ENCODE measurements around the gene HDAC7. TPM values are rescaled to one million over a fixed set of nuclear protein-coding genes. Genes with fewer than 3 reads are reported as not detected.
A peak's percentile ranks its signal among the peaks of the same experiment; 100 is the strongest.

The HDAC7 gene
- total RNA-seq, 1 donor from 2014 or later: 120 TPM

DNA sequence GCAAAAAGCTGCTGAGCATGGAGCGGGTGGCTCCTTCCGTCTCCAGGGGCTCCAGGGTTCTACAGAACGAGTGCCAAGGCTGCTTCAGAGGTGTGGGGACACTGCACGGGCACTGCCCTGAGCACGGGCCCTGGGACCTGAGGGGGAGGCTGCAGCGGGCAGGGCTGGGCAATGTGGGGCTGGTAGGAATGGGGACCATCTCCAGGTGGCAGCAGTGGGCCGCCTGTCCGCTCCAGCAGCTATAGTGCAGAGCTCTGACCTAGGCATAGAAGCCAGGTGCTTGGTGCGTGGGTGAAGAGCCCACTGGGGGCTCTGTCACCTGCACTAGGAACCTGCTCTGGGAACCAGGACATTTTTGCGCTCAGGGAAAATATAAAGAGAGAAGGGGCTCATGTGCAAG, 22.3 kb downstream of the HDAC7 start:
- Mint-ChIP-seq H3K27ac (ENCODE audit: unreplicated experiment) (no peak overlapping the region), H3K4me1 (ENCODE audit: unreplicated experiment) (peaks cover 28% of the 10 kb centered on the region), H3K36me3 (ENCODE audit: unreplicated experiment) (peaks cover 17% of the 10 kb centered on the region), H3K4me3 (ENCODE audit: unreplicated experiment) (no peak overlapping the region), H3K27me3 (ENCODE audit: unreplicated experiment) (no peaks in the 10 kb centered on the region), H3K9me3 (ENCODE audit: unreplicated experiment) (no peaks in the 10 kb centered on the region)
- no peak for DNase-seq (ENCODE audit: extremely low spot score, unreplicated experiment)
- TF ChIP-seq, protein P1, sequence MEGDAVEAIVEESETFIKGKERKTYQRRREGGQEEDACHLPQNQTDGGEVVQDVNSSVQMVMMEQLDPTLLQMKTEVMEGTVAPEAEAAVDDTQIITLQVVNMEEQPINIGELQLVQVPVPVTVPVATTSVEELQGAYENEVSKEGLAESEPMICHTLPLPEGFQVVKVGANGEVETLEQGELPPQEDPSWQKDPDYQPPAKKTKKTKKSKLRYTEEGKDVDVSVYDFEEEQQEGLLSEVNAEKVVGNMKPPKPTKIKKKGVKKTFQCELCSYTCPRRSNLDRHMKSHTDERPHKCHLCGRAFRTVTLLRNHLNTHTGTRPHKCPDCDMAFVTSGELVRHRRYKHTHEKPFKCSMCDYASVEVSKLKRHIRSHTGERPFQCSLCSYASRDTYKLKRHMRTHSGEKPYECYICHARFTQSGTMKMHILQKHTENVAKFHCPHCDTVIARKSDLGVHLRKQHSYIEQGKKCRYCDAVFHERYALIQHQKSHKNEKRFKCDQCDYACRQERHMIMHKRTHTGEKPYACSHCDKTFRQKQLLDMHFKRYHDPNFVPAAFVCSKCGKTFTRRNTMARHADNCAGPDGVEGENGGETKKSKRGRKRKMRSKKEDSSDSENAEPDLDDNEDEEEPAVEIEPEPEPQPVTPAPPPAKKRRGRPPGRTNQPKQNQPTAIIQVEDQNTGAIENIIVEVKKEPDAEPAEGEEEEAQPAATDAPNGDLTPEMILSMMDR (IDR thresholded peaks at IDR 0.05): peak; percentile 42

DNA sequence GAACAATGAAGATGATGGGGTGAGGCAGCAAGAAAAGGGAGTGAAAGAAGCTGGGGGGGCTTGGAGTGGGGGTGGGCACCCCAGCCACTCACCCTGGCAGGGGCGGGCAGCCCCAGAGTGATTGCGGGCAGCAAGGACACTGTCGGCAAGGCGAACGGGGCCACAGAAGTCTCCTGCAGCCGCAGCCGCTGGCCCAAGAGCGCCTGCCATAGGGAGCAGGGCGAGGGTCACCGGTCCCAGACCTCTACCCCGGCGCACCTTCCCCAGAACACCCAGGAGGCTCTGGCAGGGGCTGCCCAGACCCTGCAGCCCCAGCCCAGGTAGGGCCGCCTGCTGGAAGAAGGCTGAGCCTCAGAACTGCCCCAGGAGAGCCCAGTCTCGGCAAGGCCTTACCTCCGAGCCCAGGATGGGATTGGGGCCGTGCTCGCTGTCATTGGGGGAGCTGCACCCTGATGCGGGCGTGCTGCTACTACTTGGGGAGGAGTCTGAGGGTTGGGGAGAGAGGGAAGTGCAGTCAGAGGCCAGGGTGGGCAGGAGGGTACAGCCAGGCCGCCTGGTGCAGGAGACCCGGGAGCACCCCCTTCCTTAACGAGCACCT, 23.8 kb downstream of the HDAC7 start:
- Mint-ChIP-seq H3K4me3 (ENCODE audit: unreplicated experiment) (no peak overlapping the region), H3K27me3 (ENCODE audit: unreplicated experiment) (no peaks in the 10 kb centered on the region), H3K27ac (ENCODE audit: unreplicated experiment) (no peak overlapping the region), H3K36me3 (ENCODE audit: unreplicated experiment) (peaks cover 26% of the 10 kb centered on the region), H3K9me3 (ENCODE audit: unreplicated experiment) (no peaks in the 10 kb centered on the region), H3K4me1 (ENCODE audit: unreplicated experiment) (peaks cover 15% of the 10 kb centered on the region)
- no peak for DNase-seq (ENCODE audit: extremely low spot score, unreplicated experiment)
- TF ChIP-seq, protein P1 (IDR thresholded peaks at IDR 0.05): no peak

DNA sequence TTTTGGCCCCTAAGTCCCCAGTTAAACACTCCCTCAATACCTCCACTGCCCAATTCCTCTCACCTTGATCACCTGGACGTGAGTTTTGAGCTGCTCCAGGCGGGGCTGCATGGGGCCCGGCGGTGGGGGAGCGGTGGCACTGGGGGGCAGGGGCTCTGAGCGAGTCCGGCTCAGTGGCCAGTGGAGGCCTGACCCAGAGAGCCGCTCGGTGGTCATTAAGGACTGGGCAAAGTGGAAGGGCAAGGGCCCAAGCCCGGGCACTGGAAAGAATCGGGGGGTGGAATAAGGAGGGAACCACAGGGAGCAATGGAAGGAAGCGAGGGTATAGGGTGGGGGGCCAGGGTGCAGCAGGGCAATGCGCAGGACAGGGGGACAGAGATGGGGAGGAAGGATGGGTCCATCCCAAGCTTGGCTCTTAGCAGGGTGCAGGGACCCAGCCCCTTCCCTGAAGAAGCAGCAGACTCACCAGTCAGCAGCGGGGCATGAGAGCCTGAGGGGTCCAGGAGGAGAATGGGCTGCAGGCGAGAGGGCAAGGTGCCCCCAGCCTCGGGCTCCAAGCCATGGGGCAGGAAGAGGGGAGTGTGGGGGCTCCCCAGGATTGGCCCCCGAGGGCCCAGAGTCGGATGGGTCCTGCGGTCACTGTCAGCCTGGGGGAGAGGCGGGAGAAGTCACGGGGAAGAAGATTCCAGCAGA, 24.4 kb downstream of the HDAC7 start:
- Mint-ChIP-seq H3K9me3 (ENCODE audit: unreplicated experiment) (no peaks in the 10 kb centered on the region), H3K27ac (ENCODE audit: unreplicated experiment) (no peak overlapping the region), H3K36me3 (ENCODE audit: unreplicated experiment) (peaks cover 31% of the 10 kb centered on the region), H3K4me3 (ENCODE audit: unreplicated experiment) (no peak overlapping the region), H3K4me1 (ENCODE audit: unreplicated experiment) (peaks cover 9% of the 10 kb centered on the region), H3K27me3 (ENCODE audit: unreplicated experiment) (no peaks in the 10 kb centered on the region)
- TF ChIP-seq, protein P1 (IDR thresholded peaks at IDR 0.05): no peak
- DNase-seq (ENCODE audit: extremely low spot score, unreplicated experiment): no peak

DNA sequence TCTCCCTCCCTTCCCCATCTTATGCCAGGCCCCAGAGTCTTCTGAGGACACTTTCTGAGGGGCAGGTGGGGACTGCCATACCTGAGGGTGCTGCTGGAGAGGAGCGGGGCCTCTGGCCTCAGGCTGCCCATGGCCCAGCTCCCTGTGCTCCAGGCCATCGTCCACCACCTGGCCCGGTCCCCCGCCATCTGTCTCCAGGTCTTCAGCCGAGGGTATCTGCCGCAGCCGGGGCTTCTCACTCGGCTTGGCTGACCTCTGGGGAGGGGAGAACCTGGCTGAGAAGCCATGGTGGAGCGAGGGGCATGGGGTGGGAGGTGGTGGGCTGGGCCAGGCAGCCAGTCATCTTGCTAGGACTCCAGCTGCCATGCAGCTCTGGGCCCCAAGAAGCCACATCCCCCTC, 25.0 kb downstream of the HDAC7 start:
- TF ChIP-seq, protein P1 (IDR thresholded peaks at IDR 0.05): no peak
- H3K36me3 Mint-ChIP-seq (ENCODE audit: unreplicated experiment): peaks cover 32% of the 10 kb centered on the region
- H3K27me3 Mint-ChIP-seq (ENCODE audit: unreplicated experiment): no peaks in the 10 kb centered on the region
- H3K4me1 Mint-ChIP-seq (ENCODE audit: unreplicated experiment): peaks cover 3% of the 10 kb centered on the region
- H3K27ac Mint-ChIP-seq (ENCODE audit: unreplicated experiment): no peak overlapping the region
- H3K9me3 Mint-ChIP-seq (ENCODE audit: unreplicated experiment): no peaks in the 10 kb centered on the region
- DNase-seq (ENCODE audit: extremely low spot score, unreplicated experiment): no peak
- H3K4me3 Mint-ChIP-seq (ENCODE audit: unreplicated experiment): no peak overlapping the region

DNA sequence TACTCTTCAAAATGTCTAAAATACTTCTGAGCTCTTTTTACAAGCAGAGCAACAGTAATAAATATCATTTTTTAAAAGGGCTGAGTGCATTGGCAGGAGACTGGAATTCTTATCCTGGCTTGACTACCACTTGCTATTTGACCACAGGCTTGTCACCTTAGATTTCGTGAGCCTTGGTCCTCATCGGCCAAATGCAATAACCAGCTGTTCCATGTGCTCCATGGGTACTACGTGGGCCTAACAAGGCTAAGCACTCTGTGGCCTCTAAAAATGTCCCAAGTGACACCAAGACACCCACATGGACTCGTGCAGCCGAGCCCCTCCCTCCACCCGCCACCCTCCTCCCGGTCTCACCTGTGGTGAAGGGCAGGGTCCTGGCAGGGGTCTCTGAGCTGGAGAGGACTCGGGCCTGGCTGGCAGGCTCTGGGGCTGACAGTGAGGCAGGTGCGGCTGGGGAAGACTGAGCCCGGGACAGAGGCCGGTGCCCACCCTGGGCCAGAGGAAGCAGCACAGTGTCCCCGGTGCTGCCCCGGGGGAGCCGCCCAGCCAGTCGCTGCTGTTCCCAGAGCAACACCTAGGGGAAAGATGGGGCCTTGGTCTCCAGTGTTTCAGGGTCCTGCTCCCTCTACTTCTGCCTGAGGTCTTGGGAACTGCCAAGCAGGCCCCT, 26.6 kb downstream of the HDAC7 start:
- Mint-ChIP-seq H3K27me3 (ENCODE audit: unreplicated experiment) (no peaks in the 10 kb centered on the region), H3K4me3 (ENCODE audit: unreplicated experiment) (no peak overlapping the region), H3K9me3 (ENCODE audit: unreplicated experiment) (no peaks in the 10 kb centered on the region), H3K4me1 (ENCODE audit: unreplicated experiment) (no peaks in the 10 kb centered on the region), H3K36me3 (ENCODE audit: unreplicated experiment) (peaks cover 44% of the 10 kb centered on the region), H3K27ac (ENCODE audit: unreplicated experiment) (no peak overlapping the region)
- DNase-seq (ENCODE audit: extremely low spot score, unreplicated experiment): no peak
- TF ChIP-seq, protein P1 (IDR thresholded peaks at IDR 0.05): no peak
